DMS153 treated with DMSO at 0.1 percent for 48 hours (cell line): ENCODE measurements around the gene HAO2.

Experiments
- DNase-seq: peaks from one replicate; lab custom pipeline; 2025; ENCODE audit not compliant: unreplicated experiment; lab: John Stamatoyannopoulos, UW

Gene HAO2

GRCh38 chr1:119429687-119430086 lies 61.1 kb downstream of the HAO2 start:
- DNase-seq = no peak

GRCh38 chr1:119430486-119430885 lies 61.9 kb downstream of the HAO2 start:
- DNase-seq = no peak

DNA sequence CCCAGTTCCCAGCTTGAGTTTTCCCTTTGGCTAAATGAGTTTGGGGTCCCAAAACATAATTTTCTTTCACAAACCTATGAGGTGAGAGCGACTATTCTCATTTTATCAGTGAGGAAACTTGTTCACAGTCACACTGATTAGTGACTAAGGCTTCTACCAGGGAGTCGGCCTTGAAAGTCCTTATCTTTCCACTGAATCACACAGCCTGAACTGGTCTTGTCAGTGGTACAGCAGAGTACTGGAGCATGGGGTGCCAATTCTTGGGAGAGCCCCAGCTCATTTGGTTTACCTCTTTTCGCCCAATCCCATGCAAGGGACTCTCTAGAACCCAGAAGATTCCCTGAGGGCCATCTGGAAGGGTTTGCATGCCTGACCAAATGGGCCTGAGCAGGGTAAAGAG lies 63.3 kb downstream of the HAO2 start:
- DNase-seq = no peak

DNA sequence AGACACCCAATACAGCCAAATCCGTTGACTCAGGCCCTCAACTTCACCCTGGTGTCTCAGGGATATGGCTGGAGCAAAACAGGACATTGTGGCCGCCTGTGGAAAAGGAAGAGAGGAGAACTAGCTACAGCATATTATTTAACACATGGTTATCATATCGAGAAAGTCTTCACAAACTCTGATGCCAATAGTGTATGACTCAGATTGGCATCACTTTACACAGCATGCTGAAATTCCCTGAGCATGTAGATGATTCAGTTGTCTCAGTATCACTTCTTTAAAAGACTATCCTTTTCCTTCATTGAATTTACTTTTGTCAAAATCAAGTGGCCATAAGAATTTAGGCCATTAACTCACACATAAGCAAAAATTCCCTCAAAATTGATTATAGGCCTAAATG lies 66.5 kb downstream of the HAO2 start:
- DNase-seq = no peak

DNA sequence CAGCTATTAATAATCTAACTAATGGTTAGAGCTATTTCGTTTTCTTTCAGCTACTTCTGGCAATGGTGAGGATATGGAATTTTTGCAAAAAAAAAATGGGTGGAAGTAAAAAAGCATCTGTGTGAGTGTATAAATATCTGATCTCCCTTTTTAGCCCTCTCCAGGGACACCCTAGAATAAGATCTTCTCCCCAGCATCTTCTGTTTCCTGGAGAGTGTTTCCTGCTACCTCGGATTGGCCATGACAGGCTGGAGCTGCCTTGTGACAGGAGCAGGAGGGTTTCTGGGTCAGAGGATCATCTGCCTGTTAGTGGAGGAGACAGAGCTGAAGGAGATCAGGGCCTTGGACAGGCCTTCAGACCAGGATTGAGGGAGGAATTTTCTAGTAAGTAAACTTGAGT lies 70.2 kb downstream of the HAO2 start:
- no peak for DNase-seq

DNA sequence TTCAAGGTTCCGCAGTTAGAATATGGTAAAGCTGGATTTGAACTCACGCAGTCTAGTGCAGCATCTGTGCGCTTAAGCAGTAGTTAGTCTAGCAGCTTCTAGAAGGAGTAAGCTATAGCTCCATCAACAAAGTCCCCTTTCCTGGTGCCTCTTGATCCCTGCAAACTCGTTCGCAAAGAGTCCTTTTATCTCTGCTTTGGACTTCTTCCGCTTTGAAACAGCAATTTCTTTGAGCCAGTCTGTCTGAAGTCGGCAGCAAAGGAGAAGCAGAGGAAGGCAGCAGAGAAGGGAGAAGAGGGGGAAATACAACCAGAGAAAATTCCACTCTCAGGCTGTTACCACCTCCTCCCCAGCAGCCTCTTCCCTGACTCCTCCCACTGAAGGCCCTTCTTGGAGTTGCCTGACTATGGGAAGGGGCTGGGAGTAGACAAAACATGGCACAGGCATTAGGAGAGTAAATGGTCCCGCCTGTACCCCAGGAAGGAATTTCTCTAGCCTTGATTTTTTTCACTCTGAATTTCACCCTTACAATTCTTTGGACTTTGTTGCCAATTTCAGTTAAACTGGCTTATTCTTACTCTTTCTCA lies 72.2 kb downstream of the HAO2 start:
- DNase-seq = no peak

DNA sequence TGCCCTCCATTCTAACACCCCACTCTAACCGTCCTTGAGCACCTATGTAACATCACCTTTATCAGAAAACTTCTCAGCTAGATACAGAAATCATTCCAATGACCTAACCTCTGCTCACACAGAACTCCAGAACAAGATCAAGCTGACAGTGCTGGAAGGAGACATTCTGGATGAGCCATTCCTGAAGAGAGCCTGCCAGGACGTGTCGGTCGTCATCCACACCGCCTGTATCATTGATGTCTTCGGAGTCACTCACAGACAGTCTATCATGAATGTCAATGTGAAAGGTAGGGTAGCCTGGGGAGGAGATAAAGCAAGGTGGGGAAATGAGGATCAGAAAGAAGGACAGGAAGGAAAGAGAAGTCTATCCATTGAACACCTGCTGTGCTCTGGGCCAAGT lies 74.2 kb downstream of the HAO2 start:
- no peak for DNase-seq
